ENCODE measurements around the gene E2F4. TPM values are rescaled to one million over a fixed set of nuclear protein-coding genes. Genes with fewer than 3 reads are reported as not detected.

The E2F4 gene
- total RNA-seq, 1 experiment from 2014 or later = 75.9 TPM

DNA sequence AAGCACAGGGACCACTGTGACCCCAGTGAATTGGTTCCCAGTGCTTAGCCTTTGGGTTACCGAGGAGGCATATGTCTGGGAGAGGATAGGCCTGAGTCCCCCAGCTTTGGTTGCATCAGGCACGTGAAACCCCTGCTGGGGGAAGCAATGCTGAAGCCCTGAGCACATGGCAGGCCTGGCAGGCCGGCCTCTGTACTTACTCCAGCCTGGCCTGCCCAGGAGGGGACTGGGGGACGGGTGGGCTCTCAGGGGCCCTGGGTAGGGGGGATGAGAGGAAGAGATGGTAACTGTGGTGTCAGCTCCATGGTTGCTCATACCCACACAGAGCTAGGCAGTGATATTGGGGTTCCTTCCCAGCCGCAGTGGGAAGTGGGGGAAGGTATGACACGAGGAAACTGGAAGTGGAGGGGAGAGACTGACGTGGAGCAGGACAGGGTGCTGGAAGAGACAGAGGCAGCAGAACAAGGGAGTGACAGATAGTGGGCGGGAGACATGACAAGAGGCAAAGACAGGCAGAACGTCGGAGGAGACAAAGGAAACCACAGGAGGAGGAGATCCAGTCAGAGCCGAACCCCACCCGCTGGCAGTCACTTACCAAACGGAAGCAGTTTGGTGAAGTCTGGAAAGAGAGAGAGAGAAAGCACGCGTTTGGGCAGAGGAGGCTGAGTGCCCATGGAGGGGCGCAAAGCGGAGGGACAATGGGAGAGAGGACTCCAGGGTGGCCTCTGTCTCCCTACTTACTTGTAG, 44.0 kb downstream of the E2F4 start:
- no peak for DNase-seq (ENCODE audit: low read depth)

DNA sequence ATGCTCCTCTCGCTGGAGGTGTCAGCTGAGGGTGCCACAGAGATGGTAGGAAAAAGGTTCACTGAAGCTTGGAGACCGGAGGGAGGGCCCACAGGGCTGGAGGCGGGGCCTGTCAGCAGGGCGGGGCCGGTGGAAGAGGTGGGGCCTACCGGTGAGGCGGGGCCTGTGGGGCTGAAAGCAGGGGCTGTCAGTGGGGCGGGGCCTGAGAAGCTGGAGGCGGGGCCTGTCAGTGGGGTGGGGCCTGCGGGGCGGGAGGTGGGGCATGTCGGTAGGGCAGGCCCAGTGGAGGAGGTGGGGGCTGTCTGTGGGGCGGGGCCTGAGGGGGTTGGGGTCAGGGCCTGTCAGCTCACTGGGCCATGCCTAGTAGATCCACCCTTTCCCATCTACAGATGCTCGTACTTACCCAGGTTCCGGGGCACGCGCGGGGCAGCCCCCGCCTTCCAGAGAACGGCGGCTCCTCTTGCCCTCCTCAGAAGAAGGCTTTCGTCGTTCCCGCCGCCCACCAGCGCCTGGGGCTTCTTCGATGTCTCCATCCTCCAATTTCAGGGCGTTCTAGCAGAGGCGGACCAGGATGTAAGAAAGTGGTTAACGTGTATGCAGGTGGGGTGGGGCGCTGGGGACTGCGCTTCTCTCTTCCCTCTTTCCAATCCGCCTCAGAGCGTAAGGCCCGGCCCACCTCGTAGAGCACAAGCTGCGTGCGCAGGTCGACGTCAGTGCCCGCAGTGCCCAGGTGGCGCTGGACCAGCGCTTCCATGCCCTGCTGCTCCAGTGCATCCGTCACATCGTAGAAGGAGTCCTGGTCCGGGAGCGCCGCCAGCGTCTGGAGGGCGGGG, 44.8 kb downstream of the E2F4 start:
- peak; percentile 44 for DNase-seq (ENCODE audit: low read depth)

DNA sequence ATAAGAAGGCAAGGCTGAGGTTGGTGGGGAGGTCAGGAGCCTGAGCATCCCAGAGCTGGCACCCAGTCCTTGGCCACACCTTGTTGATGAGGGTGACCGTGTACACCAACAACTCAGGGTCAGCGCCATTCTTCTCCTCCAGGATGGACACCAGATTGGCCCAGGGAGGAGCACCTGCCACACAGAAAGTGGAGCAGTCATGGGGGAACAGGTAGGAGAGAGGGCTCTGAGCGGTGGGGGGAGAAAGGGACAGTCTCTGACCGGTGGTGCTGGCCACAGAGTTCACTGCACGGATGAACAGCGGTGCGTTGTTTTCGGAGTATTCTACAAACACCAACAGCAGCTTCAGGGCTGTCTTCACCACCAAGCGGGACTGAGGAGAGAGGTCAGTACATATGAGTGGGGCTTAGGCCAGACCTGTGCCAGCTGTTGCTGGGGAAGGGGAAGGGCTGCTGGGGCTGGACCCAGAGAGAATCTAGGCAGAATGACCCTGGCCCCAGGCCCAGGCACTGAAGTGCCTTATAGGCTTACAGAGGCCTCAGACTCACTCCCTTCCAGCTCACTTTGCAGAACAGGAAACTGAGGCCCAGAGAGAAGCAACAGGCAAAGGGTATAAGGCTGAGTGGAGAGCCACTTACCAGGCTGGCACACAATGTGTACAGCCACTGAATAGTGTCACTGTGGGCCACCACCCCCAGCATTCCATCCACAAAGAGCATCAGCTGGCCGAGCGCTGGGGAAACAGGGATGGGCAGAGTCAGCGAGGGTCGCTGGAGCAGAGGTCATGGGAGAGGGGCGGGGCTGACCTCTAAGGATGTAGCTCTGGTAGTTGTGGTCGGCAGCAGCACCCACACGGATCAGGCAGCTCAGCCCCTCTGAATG, 45.7 kb downstream of the E2F4 start:
- DNase-seq (ENCODE audit: low read depth) = no peak

DNA sequence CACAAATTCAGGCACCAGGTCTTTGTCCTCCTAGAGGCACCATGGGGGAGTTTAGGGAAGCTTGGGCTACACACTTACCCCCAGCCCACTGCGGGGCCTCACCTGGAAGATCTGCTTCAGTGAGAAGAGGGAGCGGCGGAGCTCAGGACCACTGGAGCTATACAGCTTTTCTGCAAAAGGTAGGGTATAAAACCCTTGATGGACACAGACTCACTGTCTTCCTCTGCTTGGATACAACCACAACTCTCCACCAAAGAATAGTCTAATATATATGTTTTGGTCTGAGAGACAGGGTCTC, 46.3 kb downstream of the E2F4 start:
- no peak for DNase-seq (ENCODE audit: low read depth)

DNA sequence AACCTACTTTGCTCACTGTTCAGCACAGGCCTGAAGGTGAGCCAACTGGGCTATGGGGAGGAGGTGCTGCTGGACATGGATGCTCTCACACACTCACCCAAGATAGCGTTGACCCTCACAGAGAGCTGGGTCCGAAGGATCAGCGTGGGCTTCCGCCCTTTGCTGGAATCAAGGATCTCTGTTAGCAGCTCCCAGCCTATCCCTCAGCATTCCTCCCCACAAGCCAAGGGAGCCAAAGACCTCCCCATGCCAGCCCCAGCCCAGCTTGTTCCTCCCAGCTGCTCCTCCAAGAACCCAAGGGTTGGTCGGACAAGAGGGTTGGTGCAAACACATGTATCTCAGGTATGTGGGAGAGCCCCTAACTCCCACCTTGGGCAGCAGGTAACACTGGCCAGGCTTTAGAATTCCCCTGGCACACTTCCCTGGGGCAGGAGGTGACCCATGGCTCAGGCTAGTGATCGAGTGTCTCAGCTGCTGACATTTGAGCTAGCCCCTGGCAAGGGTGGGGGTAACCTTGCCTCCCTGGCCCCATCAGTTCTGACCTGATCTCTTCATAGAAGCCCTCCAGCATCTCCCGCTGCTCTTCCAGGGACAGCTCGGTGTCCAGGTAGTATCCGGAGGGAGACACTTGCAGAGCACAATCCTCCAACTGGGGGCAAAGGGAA, 47.0 kb downstream of the E2F4 start:
- DNase-seq (ENCODE audit: low read depth) = no peak

DNA sequence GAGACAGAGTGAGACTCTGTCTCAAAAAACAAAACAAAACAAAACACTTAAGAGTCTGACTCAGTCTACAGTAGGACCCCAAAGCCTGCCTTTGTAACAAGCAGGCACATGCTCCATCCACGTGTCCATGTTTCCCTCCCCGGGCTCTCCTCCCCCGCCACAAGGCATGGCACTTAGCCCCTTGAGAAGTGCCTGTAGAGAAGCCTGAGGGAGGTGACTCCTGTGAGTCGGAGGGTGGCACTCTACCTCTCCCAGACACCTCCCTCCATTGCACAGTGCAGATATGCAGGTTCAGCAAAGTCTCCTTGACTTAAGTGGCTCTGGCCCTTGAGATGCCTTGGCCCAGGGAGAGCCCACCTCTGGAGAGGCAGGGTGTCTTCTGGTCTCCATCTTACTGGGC, 48.6 kb downstream of the E2F4 start:
- peak; percentile 59 for DNase-seq (ENCODE audit: low read depth)

DNA sequence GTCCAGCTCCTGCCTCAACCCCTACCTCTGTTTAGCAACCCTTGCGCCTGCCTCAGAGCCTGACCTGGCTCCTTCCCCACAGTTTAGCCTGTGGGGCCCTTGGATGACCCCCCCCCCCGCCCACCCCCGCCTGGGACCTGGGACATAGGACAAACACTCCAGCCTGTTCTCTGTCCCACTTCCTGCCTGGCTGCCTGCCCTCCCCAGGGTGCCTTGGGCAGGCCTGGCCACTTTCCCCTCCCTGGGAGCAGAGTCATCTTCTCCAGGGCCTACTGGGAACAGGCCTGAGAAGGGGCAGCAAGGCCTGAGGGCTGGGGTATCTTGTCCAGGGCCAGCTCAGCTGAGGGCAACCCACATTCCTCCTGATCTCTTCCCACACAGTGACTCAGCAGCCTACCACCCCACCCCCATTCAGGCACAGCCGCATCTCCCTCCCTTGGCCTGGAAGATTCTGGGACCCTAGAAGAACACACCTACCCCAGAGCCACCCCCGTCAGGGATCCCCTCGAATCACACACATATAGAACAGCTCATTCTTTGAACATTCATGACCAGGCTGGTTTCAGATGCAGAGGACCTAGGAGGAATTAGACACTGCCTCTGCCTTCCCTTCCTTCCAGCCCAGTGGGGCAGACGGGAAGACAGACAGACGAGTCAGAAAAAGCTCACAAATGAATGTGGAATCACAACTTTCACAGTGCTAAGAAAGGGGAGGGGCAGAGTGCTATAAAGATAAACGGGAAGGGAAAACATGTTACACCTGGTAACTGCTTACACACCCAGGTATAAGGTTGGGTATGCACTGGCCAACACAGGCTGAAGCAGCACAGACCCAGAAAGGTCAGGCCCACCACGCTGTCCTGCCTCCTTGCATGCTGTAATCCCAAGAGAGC, 49.3 kb downstream of the E2F4 start:
- DNase-seq (ENCODE audit: low read depth) = peak; percentile 98

DNA sequence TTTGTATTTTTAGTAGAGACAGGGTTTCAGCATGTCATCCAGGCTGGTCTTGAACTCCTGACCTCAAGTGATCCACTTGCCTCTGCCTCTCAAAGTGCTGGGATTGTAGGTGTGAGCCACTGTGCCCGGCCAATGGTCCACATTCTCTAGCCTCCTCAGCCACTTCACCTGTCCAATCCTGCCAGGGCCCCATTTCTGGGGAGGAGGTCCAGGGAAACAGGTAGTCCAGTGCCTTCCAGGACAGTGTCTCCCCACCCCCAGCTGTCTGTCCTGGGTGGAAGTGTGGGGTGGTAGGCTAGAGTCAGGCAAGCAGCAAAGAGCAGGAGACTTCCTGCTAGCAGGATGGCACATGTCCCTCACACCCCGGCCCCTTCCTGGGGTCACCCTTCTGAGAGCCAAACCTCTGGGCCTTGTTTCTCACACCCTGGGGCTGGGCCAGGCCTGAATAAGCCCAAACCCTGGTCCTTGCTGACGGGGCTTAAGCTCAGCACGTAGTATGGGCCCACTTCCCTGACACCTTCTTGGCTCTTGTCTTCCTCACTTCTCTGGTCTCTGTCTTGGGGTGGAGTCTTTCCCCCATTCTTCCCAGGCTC, 50.3 kb downstream of the E2F4 start:
- no peak for DNase-seq (ENCODE audit: low read depth)

DNA sequence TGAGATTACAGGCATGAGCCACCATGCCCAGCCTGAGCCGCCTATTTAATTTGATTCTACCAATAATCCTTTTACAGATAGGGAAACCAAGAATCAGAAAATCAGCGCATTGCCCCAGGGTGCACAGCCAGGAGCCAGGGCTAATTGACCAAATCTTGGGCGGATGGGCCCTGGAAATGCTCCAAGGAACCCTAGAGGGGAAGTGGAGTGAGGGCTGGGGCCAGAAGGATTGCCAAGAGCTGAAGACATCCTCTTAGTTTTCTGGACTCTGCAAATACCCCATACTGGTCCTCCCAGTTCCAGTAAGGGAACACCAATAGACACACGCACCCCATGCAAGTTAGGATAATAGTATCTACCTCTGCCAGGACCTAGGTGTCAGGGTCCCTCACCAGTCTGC, 51.5 kb downstream of the E2F4 start:
- peak; percentile 54 for DNase-seq (ENCODE audit: low read depth)

DNA sequence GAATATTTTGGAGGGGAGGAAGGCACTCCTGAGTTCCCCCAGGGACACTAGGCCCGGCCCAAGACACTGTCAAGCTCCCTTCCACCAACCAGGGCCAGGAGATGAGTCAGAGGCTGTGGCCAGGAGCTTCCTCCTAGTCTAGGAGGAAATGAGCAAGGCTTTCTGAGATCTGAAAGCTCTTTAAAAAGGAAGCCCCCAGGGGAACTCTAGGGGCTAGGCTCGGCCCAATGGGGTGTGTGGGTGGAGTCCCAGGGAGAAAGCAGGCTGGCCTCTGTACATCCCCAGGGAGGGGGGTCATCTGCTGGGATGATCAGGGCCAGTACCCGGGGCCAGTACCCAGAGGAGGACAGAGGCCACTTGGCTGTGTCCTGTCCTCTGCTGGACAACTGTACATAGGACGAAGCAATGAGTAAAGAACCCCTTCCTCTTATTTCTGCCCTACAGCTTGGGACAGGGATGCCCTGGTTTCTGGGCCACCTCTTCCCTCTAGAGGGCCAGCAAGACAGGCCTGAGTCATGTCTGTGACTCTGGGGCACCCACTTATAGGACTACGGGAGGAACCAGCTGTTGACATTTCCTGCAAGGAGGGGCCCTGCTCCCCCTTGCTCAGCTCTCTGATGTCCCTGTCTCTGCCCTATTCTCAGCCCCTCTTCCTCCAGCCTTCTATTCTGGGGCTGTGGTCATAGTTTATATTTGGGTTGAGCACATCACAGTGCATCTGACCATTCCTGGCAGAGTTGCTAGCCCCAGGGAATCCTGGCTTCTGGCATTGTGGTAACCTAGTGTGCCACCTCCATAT, 52.6 kb downstream of the E2F4 start:
- peak; percentile 99 for DNase-seq (ENCODE audit: low read depth)

DNA sequence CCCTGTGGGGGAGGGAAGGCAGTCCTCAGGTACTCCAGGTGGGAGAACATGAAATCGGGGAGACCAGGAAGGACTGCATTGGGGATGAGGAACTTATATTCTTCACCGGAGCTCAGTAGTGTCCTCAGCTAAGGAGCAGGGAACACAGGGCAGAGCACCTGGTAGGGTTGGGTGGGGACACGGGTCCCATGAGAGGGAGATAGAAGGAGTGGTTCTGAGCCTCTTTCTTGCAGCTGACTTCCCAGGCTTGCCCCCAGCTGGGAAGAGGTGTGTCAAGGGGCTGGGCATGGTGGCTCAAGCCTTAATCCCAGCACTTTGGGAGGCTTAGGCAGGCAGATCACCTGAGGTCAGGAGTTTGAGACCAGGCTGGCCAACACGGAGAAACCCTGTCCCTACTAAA, 53.2 kb downstream of the E2F4 start:
- no peak for DNase-seq (ENCODE audit: low read depth)

DNA sequence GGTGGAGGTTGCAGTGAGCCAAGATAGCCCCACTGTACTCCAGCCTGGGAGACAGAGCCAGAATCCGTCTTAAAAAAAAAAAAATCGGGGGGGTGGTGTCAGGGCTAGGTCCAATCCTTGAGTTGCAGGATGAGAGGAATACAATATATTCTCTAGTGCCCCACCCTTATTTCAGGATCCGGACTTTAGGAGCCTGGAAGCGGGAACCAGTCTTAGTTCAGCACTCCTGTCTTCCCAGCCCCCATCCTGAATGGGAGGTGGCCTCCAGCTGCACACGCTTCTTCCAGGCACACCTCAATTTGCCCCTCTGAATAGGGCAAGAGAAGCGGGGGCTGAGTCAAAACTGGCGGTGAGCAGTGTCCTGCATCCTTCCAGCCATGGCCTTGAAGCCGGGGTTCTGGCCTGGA, 53.7 kb downstream of the E2F4 start:
- DNase-seq (ENCODE audit: low read depth) = no peak

DNA sequence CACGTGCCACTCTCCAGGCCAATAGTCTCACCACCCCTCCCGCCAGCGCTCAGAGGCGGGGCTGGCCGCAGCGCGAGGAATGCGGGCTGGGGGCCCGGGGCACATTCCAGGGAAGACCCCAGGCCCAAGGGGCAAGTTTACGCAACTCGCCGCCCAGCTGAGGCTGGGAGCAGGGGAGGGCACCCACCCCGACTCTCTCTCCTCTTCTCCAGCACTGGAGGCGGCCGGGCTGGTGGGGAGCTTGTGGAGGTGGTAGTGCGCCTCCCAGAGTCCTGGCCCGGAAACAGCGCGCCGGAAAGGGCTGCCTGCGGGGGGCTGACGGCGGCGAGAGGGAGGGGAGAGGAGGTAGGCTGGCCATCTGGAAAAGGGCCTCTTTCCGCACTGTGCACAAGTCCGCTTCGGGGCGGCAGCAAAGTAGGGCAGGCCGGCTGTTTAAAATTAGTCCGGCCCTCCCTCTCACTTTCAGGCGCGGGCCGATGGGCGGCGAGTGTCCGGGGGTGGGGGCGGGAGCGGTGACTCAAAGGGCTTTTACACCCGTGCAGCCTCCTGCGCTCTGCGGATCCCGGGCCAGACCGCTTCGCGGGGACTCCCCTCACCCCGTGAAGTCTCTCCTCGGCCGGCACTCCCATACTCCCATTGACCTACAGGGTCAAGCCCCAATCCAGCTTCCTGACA, 54.3 kb downstream of the E2F4 start:
- peak; percentile 96 for DNase-seq (ENCODE audit: low read depth)

DNA sequence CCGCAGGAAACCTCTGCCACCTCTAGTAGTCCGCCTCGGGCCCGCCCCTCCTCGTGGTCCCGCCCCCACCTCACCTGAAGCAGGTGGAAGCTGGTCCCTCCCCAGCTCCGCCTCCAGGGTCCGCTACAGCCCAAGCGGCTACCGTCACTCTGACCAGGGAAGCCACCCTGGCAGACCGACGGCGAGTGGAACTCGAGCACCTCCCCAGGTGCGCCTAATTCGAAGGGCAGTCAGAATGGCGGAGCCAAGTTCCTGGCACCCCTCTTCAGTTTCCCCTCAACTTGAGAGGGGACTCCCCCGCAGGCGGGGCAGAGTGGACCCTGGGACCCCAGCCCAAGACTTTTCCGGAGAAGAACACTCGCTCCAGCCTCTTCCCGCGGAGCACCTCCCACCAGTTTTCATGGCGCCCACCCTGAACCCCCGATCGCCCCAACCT, 54.8 kb downstream of the E2F4 start:
- no peak for DNase-seq (ENCODE audit: low read depth)

DNA sequence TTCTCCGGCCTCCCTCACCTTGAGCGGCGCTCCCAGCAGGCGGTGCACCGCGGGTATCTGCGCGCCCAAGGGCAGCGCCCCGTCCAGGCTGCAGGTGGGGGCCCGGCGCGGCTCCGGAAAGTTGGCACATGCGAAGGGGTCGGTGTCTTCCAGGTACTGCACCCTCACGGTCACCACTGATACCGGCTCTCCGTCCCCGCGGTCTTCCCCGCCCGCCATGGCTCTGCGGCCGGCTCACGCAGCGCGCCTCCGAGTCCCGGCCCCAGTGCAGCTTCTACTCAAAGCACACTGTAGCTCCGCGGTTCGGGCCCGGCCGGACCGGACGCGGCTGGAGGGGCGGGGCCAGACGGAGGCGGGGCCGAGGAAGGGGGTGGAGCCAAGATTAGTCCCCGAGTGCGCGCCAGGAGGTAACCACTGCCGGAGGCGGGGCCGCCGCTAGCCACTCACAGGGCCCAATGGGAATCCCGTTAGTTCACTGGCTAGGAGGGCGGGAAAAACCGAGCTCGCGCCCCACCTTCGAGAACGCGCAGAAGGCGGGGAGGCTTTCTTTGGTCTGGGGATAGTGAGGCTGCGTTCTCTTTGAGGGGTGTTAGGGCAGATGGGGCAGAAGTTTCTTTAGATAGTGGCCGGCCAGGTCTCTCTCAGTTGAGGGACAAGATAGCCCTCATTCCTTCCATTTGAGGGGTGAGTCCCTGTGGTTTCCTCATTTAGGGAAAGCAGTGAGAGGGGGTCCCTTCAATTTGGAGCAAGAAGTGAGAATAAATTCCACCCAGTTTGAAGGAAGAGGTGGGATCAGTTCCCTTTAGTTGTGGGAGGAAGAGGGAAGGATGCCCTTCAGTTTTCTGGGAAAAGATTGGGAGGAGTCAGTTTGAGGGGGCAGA, 55.5 kb downstream of the E2F4 start, which contains the start of gene FHOD1:
TSS of gene FHOD1 (minus strand) at position 290 of the 881 bp plus-strand sequence. CDS start at position 219, 71 bp downstream.
- peak; percentile 95 for DNase-seq (ENCODE audit: low read depth)

DNA sequence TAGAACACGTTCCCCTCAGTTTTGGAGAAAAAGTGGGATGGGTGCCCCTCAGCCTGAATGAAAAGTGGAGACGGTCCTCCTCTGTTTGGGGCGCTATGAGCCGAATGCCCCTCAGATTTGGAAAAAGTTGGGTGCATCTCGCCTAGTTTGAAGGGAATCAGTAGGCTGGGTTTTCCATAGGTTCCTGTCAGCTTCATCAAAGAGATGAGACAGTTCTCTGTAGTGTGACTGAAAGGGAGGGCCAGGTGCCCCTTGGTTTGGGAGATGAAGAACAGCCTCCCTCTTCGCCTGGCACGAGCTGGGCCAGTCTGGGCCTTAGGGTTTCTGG, 56.1 kb downstream of the E2F4 start:
- peak; percentile 39 for DNase-seq (ENCODE audit: low read depth)
